SH-SY5Y (cell line): ENCODE results near the gene FBXO31.

Experiments used
- GATA2 ChIP-seq: IDR thresholded peaks from 2 replicates; pipeline ENCODE4 v1.6.1; 2011; ENCODE audit warnings: mild to moderate bottlenecking, low read depth, low read length
- GATA3 ChIP-seq: IDR thresholded peaks from 2 replicates; pipeline ENCODE4 v1.6.1; 2011; ENCODE audit warnings: low read depth, mild to moderate bottlenecking, low read length, moderate library complexity

Gene FBXO31

DNA sequence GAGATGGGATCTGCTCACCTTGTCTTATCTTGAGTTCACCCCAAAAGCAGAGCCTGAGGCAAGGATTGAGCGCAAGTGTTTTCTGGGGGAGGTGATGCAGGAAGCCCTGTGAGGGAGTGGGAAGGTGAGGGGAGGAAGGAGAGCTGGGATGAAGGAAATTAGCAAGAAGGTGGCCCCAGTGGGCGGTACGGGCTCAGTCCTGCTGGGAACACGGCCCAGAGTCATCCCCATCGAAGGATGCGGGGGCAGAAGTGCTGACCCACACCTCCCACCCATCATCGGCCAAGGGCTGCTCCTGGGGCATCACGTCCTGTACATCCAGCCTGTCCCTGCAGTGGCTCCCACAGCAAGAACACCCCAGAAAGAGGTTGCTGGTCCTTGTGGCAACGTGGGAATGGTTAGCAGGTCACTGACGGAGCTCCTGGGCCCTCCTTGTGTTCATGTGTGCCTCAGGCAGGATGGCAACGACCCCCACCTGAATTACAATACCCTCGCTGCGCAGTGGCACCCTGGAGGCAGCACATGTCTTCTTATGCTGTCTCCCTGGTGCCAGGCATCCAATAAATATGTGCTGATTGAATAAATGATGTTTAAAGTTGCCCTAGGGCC is 84.6 kb downstream of the FBXO31 start:
- no peak for TF ChIP-seq GATA3
- TF ChIP-seq GATA2: no peak

DNA sequence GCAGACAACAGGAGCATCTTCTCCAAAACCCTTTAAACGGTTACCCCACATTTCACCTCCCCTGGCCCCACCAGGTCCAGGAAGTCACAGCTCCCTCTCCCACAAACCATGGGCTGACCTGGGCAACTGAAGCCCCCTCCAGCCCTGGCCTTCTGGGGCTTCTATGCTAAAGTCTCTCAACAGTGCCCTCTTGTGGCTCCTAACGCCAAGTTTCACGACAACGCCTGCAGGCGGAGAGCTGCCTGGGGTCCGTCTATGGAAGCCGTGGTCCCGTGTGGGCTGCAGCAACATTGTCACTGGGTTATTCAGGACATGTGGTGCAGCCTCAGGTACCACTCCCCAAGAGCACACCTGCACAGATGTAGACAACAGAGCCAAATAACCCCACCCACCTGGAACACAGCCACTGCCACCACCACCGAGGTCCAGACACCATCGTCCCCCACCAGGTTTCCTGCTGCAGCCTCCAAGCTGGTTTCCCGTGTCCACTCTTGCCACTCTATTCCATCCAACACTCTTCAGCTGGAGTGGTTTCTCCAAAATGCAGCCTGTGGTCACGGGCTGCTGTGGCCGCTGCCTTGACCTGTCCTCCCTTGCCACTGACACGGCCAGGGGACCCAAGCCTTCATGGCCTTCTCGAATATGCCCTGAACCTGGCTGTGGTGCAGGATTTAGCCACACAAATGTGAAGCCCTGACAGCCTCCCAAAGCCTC is 85.5 kb downstream of the FBXO31 start:
- TF ChIP-seq GATA2 (no peak), GATA3 (no peak)

DNA sequence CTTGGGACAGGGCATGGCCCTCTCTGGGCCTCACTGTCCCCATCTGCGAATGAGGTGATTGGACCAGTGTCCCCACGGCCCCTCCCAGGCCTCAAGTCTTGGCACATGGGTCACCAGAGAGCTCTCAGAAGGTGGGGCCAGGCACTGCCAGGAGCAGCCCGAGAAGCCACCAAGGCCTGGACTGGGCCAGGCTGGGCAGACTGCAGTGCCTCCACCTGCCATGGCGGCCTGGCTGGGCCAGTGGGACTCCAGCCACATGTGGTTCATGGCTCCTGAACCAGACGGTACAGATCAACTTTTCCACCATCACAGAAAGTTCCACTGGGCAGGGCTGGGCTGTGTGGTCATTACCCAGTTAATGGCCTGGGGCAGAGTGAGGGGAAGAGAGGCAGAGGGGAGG is 86.2 kb downstream of the FBXO31 start:
- TF ChIP-seq GATA2 (no peak), GATA3 (no peak)

DNA sequence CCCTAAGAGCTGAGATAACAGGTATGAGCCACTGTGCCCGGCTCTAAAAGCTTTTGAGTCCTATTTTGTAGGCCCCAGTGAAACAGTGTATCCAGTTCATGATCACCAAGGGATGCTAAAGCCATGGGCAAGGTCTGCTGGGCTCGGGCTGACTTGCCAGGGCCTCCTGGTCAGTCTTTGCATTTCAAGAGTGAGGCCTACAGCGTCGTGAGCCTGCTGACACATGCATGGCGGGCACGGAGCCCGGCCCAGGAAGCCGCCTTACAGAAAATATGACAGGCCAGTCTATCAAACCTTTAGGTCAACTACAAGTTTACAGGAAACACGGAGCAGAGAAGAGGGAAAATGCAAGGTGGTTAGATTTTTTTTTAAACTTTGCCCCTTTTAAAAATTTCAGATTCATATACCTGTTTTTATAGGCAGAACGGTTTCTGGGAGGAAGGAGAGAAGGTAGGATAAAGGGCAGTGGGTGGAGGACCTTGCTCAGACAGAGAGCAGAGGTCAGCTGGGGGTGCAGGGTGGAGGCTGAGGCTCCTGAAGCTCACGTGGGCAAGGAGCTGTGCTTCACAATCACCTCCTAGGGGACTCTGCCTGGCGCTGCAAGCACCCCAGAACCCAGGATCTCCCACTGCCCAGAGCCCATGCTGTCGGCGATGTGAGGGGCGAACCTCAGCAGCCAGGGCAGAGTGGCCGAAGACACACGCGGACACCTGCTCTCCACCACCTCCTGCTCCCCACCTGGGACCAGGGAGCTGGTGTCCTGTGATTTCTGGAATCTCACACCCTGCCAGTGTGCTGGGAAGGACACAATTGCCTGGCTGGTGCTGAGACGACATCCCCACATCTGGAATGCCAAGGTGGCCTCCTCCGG is 87.7 kb downstream of the FBXO31 start:
- TF ChIP-seq GATA3: no peak
- no peak for TF ChIP-seq GATA2

DNA sequence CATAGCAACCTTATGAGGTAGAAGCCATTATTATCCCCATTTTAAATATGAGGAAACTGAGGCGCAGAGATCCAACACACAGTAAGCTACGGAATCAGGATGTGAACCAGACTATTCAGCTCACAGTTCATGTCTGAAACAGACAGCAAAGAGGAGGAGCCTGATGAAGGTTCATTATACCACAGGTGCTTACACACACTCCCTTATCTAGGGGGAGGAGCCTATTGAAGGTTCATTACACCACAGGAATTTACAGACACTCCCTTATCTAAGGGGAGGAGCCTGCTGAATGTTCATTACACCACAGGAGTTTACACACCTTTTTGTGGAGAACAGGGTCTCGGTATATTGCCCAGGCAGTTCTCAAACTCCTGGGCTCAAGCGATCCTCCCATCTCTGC is 88.3 kb downstream of the FBXO31 start:
- TF ChIP-seq GATA3: no peak
- no peak for TF ChIP-seq GATA2

DNA sequence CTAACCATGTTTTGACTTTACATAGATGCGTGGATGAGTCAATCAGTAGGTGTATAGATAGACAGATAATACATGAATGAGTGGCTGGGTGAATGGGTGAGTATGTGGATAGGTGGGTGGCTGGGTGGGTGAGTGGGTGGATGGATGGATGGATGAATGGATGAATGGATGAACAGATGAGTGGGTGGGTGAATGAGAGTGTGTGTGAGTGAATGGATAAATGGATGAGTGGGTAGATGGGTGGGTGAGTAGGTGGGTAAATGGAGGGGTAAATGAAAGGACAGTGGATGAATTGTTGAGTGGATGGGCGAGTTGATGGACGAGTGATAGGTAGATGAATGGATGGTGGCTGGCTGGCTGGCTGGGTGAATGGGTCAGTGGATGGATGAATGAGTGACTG is 89.6 kb downstream of the FBXO31 start:
- TF ChIP-seq GATA3 (no peak), GATA2 (no peak)

DNA sequence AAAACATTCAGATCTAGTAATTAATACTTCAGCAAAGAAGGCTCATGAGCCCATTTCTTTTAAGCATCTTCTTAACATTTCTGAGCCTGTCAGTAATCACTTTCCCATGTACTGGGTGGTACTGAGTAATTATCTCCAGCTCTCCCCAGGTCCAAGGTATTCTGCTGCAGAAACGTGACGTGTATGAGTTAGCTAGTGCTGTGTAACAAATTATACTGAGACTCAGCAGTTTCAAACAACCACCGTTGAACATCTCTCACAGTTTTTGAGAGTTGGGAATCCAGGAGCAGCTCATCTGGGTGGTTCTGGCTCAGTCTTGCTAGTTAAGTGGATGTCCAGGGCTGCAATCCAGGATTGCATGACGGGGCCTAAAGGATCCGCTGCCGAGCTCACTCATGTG is 91.6 kb downstream of the FBXO31 start:
- TF ChIP-seq GATA3: no peak

DNA sequence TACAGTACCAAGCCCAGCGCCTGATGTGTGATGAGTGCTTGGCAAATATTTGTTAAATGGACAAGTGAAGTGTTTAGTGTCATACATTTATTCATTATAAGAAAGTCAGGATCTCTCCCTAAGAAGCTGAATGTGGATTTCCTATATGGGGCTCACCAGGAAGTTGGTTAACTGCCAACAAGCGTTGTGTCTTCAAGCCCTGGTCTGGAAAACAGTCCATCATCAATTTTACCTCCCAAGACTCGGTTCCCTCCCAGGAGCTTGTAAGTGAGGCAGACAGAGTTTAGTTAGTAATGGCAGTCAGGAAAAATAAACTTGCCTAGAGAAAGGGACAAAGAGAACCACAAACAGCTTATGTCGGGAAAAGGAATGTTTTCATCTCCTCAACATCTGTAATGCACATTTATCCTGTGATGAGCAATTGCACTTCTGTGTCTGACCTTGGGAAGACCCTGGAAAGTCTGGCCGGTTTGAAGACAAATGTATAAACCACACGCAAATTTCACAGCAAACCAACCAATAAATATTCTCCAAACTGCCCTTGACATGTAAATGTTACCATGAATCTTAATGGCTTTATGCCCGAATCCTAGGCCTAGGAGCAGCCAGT is 94.7 kb downstream of the FBXO31 start:
- TF ChIP-seq GATA3: no peak
- TF ChIP-seq GATA2: no peak

DNA sequence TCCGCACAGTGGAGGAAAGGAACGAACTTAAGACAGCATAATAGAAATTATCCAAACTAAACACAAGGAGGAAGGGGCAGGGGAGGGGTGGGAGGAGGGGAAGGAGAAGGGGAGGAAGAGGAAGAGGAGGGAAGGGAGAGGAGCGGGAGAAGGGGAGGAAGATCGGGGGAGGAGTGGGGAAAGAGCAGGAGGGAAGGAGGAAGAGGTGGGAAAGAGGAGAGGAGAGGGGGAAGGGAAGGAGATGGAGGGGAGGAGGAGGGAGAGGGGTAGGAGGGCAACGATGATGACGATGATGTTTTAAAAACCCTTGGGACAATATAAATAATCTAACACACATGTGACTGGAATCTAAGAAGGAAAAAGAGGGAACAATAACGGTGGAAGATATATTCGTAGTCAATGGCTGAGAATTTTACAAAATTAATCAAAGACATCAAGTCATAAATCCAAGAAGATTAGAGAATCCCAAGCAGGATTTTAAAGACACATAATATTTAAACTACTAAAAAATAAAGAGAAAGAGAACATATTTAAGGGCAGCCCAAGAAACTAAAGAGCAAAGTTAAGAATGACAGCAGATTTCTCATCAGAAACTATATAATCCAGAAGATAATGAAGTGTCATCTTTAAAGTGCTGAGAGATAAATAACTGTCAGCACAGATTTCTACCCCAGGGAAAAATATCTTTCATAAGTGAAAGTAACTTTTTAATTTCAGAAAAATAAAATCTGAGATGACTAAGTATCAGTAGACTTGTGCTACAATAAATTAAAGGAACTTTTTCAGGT is 96.5 kb downstream of the FBXO31 start:
- TF ChIP-seq GATA3: no peak
- TF ChIP-seq GATA2: no peak

DNA sequence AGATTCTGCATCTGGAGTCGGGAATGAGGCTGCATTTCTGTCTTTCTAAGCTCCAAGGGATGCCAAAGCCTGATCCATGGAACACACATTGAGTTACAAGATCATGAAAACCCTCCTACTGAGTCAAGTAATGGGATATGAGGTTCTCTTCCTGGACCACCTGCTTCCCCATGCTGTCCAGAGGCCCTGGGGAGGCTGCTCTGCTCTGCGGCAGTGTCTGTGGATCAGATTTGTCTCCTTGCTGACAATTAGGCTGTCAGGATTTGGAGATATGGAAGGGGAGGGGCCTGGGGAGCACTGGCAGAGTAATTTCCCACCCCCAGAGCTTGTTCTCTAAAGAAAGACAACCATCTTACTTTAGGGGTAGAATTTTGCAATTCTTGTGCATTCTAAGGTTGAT is 99.4 kb downstream of the FBXO31 start:
- TF ChIP-seq GATA2 (no peak), GATA3 (no peak)

DNA sequence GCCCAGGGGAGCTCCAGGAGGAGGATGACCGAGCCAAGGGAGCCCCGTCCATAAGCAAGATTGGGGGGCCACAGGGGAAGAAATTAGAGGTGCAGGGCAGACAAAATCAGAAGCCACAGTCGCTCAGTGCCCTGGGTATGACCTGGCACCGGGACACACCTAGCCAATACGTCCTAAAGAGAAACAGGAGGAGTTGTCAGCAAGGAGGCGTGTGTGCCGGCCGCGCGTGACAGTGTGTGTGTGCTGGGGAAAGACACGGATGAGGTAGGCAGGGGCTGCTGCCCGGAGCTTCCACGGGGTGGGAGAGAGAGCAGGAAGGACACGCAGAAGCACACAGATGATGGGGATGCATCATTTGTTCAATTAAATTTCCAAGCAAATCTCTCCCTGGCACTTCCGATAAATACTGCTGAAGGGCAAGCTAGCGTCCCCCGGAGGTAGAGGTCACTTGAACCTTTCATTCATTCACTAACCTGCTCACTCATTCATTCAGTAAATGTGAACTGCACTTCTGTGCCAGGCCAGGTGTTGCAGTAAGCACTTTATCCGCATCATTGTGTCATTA is 104.4 kb downstream of the FBXO31 start:
- TF ChIP-seq GATA2: no peak
- TF ChIP-seq GATA3: no peak

DNA sequence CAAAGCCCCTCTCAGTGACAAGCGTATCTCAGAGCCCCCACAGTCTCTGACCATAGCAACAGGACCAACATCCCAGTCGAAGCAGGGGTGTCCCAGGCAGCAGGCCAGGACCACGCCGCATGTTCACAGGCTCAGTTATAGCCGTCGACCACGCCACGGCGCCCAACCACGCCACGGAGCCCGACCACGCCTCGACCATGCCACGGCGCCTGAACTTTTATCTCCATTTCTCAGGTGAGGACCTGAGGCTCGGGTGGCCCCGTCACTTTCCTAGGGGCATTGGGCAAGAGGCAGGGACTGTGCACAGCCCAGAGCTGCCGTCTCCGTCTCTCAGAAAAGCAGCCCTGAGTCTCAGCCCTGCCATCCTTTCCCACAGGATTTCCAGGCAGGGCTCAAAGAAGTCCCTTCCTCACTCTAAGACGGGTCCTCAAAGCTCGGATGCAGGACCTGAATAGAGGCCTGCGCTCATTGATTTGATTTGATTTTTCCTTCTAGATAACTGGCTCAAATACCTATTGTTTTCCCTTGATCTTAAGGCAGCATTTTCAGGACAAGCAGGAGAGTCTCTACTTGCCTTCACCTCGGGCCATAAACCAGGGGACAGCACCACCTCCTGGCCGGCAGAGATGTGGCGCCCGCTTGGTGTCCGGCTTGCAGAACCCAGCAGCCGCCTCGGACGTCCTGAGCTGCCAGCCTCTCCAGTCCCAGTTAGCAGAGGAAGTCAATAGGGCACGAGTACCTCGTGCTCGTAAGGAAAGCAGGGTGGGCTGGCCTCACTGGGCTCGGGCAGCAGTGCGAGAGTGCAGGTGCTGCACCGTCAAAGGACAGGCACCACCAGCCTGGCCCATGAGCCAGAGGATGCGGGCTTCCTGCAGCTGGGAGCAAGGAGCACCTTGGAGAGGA is 105.1 kb downstream of the FBXO31 start:
- no peak for TF ChIP-seq GATA3
- TF ChIP-seq GATA2: no peak
